K562 (cell line): ENCODE data around the gene VAMP8. TPM values are rescaled to one million over a fixed set of nuclear protein-coding genes. Genes with fewer than 3 reads are reported as not detected.

Experiments
- ATAC-seq: fragments of 200-7000 bp; cut with Tn5 transposase; 3 replicates; pipeline ENCODE4 v1.9.1; 2020; ENCODE audit warnings: moderate library complexity
- BruUV-seq: library from RNA; stranded (reverse); fragments of 400-500 nt; replicated peaks from 2 replicates; lab custom pipeline; 2021; lab: Mats Ljungman, UMichigan
- CTCF ChIA-PET: fragments of 300-600 bp; formaldehyde crosslinking; extraction: SDS; loops from one replicate; lab custom pipeline; 2021; ENCODE audit warnings: low intra/inter-chr PET ratio; lab: Yijun Ruan, JAX
- POLR2A ChIA-PET: fragments of 300-600, 350-650 bp; sonication (Branson Sonifier 250); formaldehyde crosslinking; extraction: SDS; loops from one replicate; lab custom pipeline; 2021; ENCODE audit warnings: antibody characterized with exemption, inconsistent platforms; lab: Yijun Ruan, JAX
- DNase-seq, 4 experiments: peaks; one replicate each; pipeline versions ENCODE4 v3.0.0 to v3.0.0-alpha.2; 2011 to 2018; ENCODE audit warnings: low spot score in 3 of 4, mixed read lengths in 3 of 4; ENCODE audit errors: extremely low read depth in 1 of 4
- FAIRE-seq: peaks from 2 replicates; lab custom pipeline; 2011; peaks lifted over from hg19 to GRCh38; lab: Jason Lieb, UNC
- H2AFZ ChIP-seq: 2 replicates; pipeline ENCODE4 v1.6.0; 2011; ENCODE audit warnings: low read depth, low read length, control low read depth, inconsistent platforms
- H3K27ac ChIP-seq: fragments of 200-600 bp; 3 replicates; pipeline ENCODE4 v1.8.0; 2011; ENCODE audit warnings: low read depth, mild to moderate bottlenecking, control low read depth, inconsistent platforms, low read length, moderate library complexity, mixed read lengths; ENCODE audit errors: extremely low read depth
- H3K27me3 ChIP-seq, 2 experiments: fragments of 300-600 bp in 1 of 2; 2 replicates in 1 of 2; 3 replicates in 1 of 2; pipeline versions ENCODE4 v1.6.0 to v1.8.0; 2011; ENCODE audit warnings: inconsistent platforms in 2 of 2, low read length in 2 of 2, mild to moderate bottlenecking in 1 of 2, mixed read lengths in 1 of 2, moderate library complexity in 1 of 2; ENCODE audit not compliant: control insufficient read depth in 2 of 2, insufficient read depth in 2 of 2
- H3K36me3 ChIP-seq: fragments of 300-600 bp; 3 replicates; pipeline ENCODE4 v1.8.0; 2011; ENCODE audit warnings: mild to moderate bottlenecking, low read length, inconsistent platforms; ENCODE audit not compliant: control insufficient read depth, insufficient read depth
- H3K4me1 ChIP-seq, 2 experiments: fragments of 200-600 bp in 1 of 2; replicated peaks in 1 of 2; 2 replicates in 1 of 2; 3 replicates in 1 of 2; pipeline versions ENCODE4 v1.5.1 to v1.8.0; 2011; ENCODE audit warnings: inconsistent platforms in 2 of 2, low read length in 2 of 2, mild to moderate bottlenecking in 1 of 2, mixed read lengths in 1 of 2, moderate library complexity in 1 of 2; ENCODE audit not compliant: control insufficient read depth in 2 of 2, insufficient read depth in 2 of 2
- H3K4me2 ChIP-seq: 2 replicates; pipeline ENCODE4 v1.6.1; 2011; ENCODE audit warnings: low read length, control low read depth, inconsistent platforms, mixed read lengths; ENCODE audit not compliant: insufficient read depth
- H3K4me3 ChIP-seq: fragments of 200-600 bp; sonication (generic), shearing (Covaris generic); 2 replicates; pipeline ENCODE4 v1.5.1; 2016; ENCODE audit warnings: control low read depth, inconsistent platforms
- H3K79me2 ChIP-seq: fragments of 200-600 bp; 3 replicates; pipeline ENCODE4 v1.8.0; 2011; ENCODE audit warnings: low read length, inconsistent platforms; ENCODE audit not compliant: control insufficient read depth, insufficient read depth
- H3K9ac ChIP-seq, 2 experiments: 2 replicates each; pipeline versions ENCODE4 v1.6.0 to v1.6.1; 2011; ENCODE audit warnings: low read depth in 2 of 2, low read length in 2 of 2, control low read depth in 1 of 2, inconsistent platforms in 1 of 2, mild to moderate bottlenecking in 1 of 2, mixed read lengths in 1 of 2; ENCODE audit not compliant: insufficient read depth in 1 of 2
- H3K9me1 ChIP-seq: one replicate; pipeline ENCODE4 v1.6.0; 2011; ENCODE audit warnings: inconsistent platforms, mild to moderate bottlenecking, low read length, moderate library complexity; ENCODE audit not compliant: control insufficient read depth, insufficient read depth
- H3K9me3 ChIP-seq: replicated peaks from 2 replicates; pipeline ENCODE4 v1.5.1; 2011; ENCODE audit warnings: low read depth, low read length, inconsistent platforms; ENCODE audit not compliant: control insufficient read depth, insufficient read depth
- H4K20me1 ChIP-seq: replicated peaks from 2 replicates; pipeline ENCODE4 v1.6.1; 2011; ENCODE audit warnings: low read length, inconsistent platforms, mixed read lengths; ENCODE audit not compliant: control insufficient read depth, insufficient read depth
- EP400 ChIP-seq: fragments of 450-650 bp; IDR thresholded peaks from 2 replicates; pipeline ENCODE4 v1.6.1; 2017; ENCODE audit warnings: antibody characterized with exemption, mild to moderate bottlenecking, moderate library complexity
- GABPB1 ChIP-seq: sonication (generic); formaldehyde crosslinking; IDR thresholded peaks from 2 replicates; pipeline ENCODE4 v1.8.0; 2022; ENCODE audit warnings: mild to moderate bottlenecking, missing genetic modification reagents
- GATA2 ChIP-seq: sonication (generic); formaldehyde crosslinking; IDR thresholded peaks from 2 replicates; pipeline ENCODE4 v1.4.0; 2020; ENCODE audit warnings: mild to moderate bottlenecking, missing genetic modification reagents
- MITF ChIP-seq: IDR thresholded peaks from 2 replicates; pipeline ENCODE4 v1.6.1; 2014; ENCODE audit warnings: antibody characterized with exemption
- MTA1 ChIP-seq: fragments of 450-650 bp; IDR thresholded peaks from 2 replicates; pipeline ENCODE4 v1.6.1; 2017; ENCODE audit warnings: borderline replicate concordance
- RBM15 ChIP-seq: fragments of 200-400 bp; formaldehyde crosslinking; IDR thresholded peaks from 2 replicates; pipeline ENCODE4 v1.6.1; 2018; ENCODE audit warnings: mild to moderate bottlenecking, low read length, moderate library complexity; ENCODE audit not compliant: insufficient read depth
- TFAP4 ChIP-seq: sonication (generic); formaldehyde crosslinking; IDR thresholded peaks from 2 replicates; pipeline ENCODE4 v1.8.0; 2022; ENCODE audit warnings: missing genetic modification reagents, mild to moderate bottlenecking, moderate library complexity, borderline replicate concordance
- THRA ChIP-seq: fragments of 450-650 bp; IDR thresholded peaks from 2 replicates; pipeline ENCODE4 v1.6.1; 2017; ENCODE audit warnings: mild to moderate bottlenecking, moderate library complexity
- ZBTB2 ChIP-seq: fragments of 450-650 bp; IDR thresholded peaks from 2 replicates; pipeline ENCODE4 v1.6.1; 2016; ENCODE audit warnings: antibody characterized with exemption
- WGBS: fragments of 100-300 bp; shearing (Covaris generic); methylation state at CpG from one replicate; pipeline ENCODE4 v1.1.6; 2016; ENCODE audit warnings: low coverage, mixed read lengths; ENCODE audit not compliant: insufficient coverage; ENCODE audit errors: missing lambda C conversion rate; 5-methylcytosine and 5-hydroxymethylcytosine counted together
- in situ Hi-C: fragments of 300-500 bp; cut with MboI; formaldehyde crosslinking; loops from 4 replicates; pipeline ENCODE4 v1.15.0; 2018; ENCODE audit warnings: inconsistent platforms, mixed read lengths
- intact Hi-C: fragments of 100-400 bp; cut with micrococcal nuclease; formaldehyde crosslinking; loops from 2 replicates; pipeline ENCODE4 v1.14.2; 2022
- polyA plus RNA-seq, 8 experiments: library from polyadenylated mRNA; depleted of rRNA in 4 of 8; stranded (reverse) in 5 of 8; unstranded in 3 of 8; fragments of >200 nt; fragmentation: Nextera tagmentation in 2 of 8; fragmentation: Illumina TruSeq in 1 of 8; extraction: Ambion mirVana in 2 of 8; extraction: Trizol in 1 of 8; gene quantifications; 2 replicates each; pipeline versions ENCODE4 v1.2.1 to v1.2.3, GENCODE V29; 2011 to 2014; ENCODE audit warnings: inconsistent platforms in 1 of 8, missing spikeins in 1 of 8
- total RNA-seq, 7 experiments: library from RNA; depleted of rRNA in 6 of 7; stranded (reverse); fragments of >200 nt in 6 of 7; fragmentation: Illumina TruSeq in 2 of 7; extraction: Trizol in 2 of 7; gene quantifications; 2 replicates each; pipeline versions ENCODE4 v1.2.1 to v1.2.3, GENCODE V29; 2011 to 2021; ENCODE audit warnings: low replicate concordance in 1 of 7

VAMP8 gene
- total and polyA plus RNA-seq, 9 of the 15 experiments (the other 6 are each of a cell fraction or from before 2014, with no cell fraction given) = 107 to 571 (median 248) TPM

- H3K9me1 ChIP-seq = no peaks in the 10 kb centered on the region
- no peak overlapping the region for H3K4me2 ChIP-seq
- intact Hi-C loops = no loop called here
- CTCF ChIA-PET = no interaction called here
- no peaks in the 10 kb centered on the region for H4K20me1 ChIP-seq
- no peaks in the 10 kb centered on the region for H3K27me3 ChIP-seq
- no peaks in the 10 kb centered on the region for H3K79me2 ChIP-seq
- no peak overlapping the region; the same call in 1 of the 2 replicates for H2AFZ ChIP-seq
- no peaks in the 10 kb centered on the region for H3K9me3 ChIP-seq
- H3K9ac ChIP-seq = no peak overlapping the region
- ATAC-seq (no peak), DNase-seq (no peak), FAIRE-seq (no peak)
- in situ Hi-C loops = no loop called here
- no peak overlapping the region for H3K4me3 ChIP-seq
- H3K36me3 ChIP-seq = no peaks in the 10 kb centered on the region
- TF ChIP-seq THRA = no peak
- no peak for TF ChIP-seq MITF
- no peak overlapping the region for H3K27ac ChIP-seq
- POLR2A ChIA-PET = interaction anchor here (2.4 kb wide), 1 partner anchor 11 kb away, joined by 18 read pairs; the partner anchor contains the start of gene MAT2A
- peaks cover 26 to 27% of the 10 kb centered on the region in 2 experiments for H3K4me1 ChIP-seq
- no TSS peak for BruUV-seq
These were observed 49.6 kb upstream of the VAMP8 start for GRCh38 chr2:85527787-85528186.

- ATAC-seq (no peak), FAIRE-seq (no peak), DNase-seq (no peak)
- intact Hi-C loops = no loop called here
- Histone ChIP-seq H4K20me1 (no peaks in the 10 kb centered on the region), H3K27ac (no peak overlapping the region), H3K4me1 (peaks cover 21 to 22% of the 10 kb centered on the region in 2 experiments), H2AFZ (no peak overlapping the region), H3K9me1 (no peaks in the 10 kb centered on the region), H3K9me3 (no peaks in the 10 kb centered on the region), H3K4me2 (no peak overlapping the region), H3K4me3 (no peak overlapping the region), H3K9ac (no peak overlapping the region), H3K36me3 (no peaks in the 10 kb centered on the region), H3K79me2 (no peaks in the 10 kb centered on the region), H3K27me3 (no peaks in the 10 kb centered on the region)
- ChIA-PET CTCF (no interaction called here), POLR2A (interaction anchor here (2.4 kb wide), 1 partner anchor 10 kb away, joined by 18 read pairs; the partner anchor contains the start of gene MAT2A)
- WGBS = 65% methylated on average over 2 of the region's 2 CpGs
- in situ Hi-C loops = no loop called here
- BruUV-seq = no TSS peak
- no peak for TF ChIP-seq TFAP4 (CRISPR knock-in tag)
- no peak for TF ChIP-seq ZBTB2
- no peak for TF ChIP-seq MTA1
- no peak for TF ChIP-seq GATA2
- TF ChIP-seq EP400 = no peak
- no peak for TF ChIP-seq RBM15
- TF ChIP-seq GABPB1 = no peak
These were observed 49.0 kb upstream of the VAMP8 start for GRCh38 chr2:85528355-85528754.
